Colon (tissue), 2 donors: Measurements from ENCODE around the gene JPH3.

Experiments used
- FAIRE-seq: peaks from 2 replicates; lab custom pipeline; 2012; peaks lifted over from hg19 to GRCh38; lab: Jason Lieb, UNC
- donor health status: control.
- donor health status: control.

The JPH3 gene

DNA sequence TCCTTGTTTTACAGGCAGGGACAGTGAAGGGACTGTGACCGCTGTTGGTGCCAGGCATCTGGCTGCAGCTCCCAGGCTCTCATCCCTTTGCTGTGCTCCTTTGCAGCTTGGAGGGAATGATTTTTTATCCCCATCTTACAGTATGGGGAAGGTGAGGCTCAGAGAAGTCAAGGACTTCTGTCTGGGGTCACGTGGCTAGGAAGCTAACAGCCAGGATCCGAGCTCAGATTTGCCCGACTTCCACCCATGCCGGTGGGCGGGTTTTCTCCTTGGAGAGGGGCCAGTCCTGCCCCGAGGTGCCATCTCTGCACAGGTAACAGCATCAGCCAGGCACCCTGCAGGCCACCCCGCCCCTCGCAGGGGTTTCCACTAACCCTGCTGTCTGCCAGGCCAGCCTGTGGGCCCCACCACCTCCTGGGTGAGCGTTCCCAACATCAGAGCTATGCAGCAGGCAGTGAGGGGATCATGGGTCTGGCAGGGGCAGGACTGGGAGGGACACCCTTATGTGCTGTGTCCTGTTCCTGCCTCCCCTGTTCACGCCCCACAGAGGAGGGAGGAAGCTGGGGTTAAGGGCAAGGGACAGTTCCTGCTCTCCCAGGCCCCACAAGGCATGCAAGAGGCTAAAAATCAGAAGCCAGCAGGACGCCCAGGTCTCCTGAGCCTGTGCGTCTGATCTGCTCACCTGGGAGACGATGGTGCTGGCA is 25.4 kb downstream of the JPH3 start:
- FAIRE-seq = no peak

DNA sequence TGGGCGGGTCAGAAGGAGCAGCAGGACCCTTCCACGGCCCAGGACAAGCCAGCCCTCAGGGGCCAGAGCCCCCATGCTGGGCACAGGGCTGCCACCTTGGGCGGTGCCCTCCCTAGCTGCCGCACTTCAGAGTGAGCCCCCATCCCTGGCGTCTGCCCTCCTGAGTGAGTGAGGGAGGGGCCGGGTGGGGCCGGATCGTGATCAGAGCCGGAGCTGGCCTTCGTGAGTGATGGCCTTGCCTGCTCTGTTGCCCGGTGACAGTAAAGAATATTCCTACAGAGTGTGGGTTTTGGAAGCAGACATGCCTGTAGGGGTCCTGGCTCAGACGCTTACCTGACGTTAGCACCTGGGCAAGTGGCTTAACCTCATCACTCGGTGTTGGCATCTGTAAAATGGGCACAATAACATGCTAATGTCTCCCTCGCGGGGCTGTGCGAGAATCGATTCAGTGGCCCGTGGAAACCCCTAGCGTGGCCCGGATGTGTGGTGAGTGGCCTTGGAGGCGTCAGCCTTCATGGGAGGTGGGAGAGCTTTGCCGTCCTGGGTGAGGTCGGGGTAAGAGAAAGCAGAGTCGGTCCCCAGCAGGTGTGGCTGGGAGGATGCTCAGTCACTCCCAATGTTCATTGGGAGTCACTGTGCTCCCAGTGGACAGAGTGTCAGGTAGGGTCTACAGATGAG is 26.1 kb downstream of the JPH3 start:
- FAIRE-seq = no peak

DNA sequence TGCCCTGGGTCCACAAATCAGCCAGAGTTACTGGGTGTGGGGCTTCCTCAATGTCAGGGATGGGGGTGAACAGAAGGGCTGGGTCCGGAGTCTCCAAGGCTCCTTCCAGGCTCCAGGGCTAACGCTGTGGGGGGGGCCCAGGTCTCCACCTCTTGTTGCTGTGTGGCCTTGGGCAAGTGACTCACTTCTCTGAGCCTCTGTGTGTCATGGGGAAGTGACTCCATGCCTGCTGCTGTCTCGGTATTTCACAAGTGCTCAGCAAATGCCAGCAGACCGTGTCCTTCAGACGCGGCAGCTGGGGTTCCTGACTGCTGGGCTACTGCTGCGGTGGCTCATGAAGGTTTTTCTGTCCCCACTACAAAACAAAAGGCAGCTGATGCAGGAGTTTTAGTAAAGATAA is 26.6 kb downstream of the JPH3 start:
- no peak for FAIRE-seq

DNA sequence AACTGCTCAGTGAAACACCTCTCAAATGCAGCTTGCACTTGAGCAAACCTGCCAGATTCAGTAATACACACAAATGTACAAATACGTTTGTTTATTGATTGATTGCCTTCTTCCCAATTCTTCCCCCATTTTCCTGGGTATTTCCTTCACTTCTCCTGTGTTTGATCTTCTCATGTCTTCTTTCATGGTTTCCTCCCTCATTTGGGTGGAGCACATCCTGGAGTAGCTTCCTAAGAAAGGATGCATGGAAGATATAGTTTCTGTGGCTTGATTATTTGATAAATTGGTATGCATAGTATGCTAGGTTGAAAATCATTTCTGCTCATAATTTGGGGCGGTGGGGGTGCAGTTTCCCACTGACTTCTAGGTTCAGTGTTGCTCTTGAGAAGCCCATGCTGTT is 28.8 kb downstream of the JPH3 start:
- FAIRE-seq = no peak

DNA sequence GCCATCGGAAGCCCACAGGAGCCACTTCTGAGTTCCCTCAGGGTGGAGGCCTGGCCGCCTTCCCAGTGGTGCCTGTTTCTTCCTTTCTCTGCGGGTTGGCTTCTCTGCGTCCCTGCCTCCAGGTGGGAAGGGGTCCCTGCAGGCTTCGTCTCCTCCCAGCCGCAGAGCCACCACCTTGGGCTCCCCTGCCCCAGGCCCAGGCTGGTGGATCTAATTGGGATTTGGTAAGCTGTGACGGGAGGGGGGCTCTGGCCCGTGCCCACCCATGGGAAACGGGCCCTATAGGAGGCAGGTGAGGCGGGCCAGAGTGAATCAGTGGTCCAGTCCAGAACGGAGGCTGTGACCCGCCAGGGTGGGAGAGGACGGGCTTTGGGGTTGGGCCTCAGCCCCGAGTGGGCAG is 32.1 kb downstream of the JPH3 start:
- FAIRE-seq = no peak

DNA sequence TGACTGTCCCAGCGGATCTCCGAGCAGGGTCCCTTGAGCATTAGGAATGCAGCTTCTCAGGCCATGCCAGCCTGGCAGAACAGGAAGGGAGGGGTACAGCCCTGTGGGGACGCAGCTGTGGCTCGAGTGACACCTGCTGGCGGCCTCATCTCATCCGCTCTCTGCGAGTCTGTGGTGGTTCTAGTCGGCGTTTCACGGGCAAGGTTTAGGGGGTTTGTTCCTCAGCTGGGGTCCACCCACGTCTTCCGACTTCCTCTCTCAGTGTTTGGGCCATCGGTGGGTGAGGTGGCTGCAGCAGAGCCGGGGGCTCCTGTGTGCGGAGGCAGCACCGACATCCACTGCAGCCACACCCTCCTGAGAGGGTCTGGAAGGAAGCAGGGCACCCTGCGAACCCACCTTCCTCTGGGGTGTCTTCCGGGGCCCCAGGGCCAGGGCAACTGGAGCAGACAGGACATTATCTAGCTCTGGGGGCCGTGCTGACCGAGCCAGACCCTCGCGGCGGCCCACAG is 33.3 kb downstream of the JPH3 start:
- FAIRE-seq = no peak

DNA sequence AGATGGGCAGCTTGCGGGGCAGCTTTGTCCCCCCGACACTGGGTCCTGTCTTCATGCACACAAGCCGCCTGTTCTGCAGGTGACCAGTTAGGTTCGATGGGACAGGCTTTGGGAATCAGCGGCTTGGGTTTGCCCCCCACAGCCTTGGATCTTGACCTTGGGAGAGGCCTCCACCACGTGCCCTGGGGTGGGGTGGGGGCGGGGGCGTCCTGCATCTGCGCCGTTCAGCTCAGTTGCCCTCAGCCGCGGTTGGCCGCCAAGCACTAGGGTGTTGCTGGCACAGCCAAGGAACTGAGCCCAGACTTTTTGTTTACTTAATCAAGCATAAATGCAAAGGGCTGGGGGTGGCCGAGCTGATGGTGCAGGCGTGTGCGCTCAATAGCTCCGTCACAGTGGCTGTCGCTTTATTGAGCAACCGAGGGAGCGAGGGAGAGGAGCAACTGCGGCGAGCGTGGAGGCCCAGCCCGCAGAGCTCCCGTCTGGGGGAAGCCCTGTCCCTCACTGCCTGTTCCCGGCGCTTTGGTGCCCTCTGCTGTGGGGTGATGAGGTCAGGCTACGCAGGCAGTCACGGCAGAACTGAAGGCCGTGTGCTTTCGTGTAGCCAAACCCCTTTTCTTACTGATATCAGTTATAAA is 33.9 kb downstream of the JPH3 start:
- FAIRE-seq = no peak

DNA sequence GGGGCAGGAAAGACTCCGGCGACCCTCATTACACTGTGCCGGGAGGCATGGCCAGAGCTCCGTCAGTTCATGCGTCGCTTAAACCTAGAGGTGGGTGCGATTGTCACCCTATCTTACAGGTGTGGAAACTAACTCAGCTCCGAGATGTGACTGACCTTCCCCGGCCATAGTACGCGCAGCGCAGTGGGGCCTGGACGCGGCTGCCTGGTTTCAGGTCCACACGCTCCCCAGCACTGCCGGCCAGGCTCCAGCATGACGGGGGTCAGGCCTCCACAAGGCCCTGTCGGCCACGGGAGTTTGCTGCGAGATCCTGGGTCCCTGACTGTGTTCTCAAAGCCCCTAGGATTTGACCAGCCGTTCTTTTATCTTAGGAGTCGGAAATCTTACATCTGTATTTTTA is 34.4 kb downstream of the JPH3 start:
- no peak for FAIRE-seq

DNA sequence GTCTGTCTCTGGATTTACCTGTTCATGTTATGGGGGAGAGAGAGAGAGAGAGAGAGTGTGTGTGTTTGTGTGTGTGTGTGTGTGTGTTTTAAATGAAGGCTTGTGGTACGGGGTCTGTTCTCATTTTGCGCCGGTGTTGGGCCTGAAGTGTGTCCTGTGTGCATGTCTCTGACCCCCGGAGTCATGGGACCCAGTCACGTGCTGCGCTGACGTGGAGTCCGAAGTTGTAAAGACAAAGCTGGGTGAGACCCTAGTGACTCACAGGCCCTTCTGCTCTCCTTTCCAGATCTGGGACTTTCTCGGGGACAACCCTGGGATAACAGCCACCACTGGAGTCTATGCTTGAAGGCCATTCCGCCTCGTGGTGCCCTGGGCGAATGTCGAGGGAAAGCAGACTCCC is 35.0 kb downstream of the JPH3 start:
- no peak for FAIRE-seq

DNA sequence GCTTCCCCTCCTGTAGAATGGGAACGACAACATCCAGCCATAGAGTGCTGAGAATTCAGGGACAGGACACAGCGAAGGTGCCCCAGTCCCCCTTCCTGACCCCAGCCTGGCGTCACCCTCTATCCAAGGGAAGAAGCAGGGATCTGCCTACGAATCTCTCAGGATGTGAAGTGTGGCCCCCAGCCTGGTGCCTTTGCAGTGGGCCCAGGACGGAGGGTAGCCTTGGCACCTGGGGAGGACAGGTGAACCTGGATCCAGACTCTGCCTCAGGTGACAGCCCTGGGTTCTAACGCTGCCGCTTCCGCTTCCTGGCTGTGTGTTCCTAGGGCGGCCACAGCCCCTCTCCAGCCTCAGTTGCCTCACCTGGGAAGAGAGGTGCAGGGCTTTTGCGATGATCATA is 36.4 kb downstream of the JPH3 start:
- no peak for FAIRE-seq

DNA sequence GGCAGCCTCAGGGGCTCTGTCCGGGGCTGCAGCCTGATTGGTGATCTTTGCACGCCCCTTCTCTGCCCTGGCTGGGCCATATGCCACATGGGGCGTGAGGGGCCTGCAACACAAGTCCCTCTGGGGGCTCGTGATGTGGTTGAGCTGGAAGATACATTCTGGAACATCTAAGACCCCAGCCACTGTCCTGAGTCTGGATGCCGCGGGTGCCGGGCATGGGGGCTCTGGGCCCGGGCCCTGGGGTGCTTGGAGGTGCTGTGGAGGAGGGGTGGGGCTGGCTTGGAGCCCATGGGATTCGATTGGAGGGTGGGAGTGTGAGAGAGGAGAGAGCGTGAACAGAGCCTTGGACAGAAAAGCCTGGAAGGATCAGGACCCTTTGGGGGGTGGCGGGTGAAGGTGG is 39.4 kb downstream of the JPH3 start:
- no peak for FAIRE-seq

DNA sequence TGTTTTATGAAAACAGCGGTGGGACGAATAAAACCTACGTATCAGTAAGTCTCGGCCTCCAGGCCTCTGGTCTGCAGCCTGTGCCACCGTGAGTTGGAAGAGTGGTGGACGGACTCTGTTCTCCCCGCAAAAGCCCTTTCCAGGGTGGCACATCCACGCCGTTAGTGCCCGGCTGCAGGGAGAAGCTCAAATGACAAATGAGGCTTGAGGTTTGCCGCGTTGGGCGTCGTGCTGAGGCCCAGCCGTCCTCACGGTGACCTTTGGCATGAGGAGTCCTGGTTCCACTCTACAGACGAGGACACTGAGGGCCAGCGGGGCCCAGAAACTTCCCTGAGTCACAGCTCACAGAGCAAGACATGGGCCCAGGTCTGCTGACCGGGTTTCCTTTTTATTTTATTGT is 40.2 kb downstream of the JPH3 start:
- FAIRE-seq = no peak

DNA sequence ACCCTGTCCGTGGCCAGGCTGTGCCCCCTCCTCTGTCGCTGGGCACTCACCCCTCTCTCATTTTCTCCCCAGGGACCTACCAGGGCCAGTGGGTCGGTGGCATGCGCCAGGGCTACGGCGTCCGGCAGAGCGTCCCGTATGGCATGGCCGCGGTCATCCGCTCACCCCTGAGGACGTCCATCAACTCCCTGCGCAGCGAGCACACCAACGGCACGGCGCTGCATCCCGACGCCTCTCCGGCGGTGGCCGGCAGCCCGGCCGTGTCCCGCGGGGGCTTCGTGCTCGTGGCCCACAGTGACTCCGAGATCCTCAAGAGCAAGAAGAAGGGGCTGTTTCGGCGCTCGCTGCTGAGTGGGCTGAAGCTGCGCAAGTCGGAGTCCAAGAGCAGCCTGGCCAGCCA is 41.9 kb downstream of the JPH3 start:
- FAIRE-seq = no peak

DNA sequence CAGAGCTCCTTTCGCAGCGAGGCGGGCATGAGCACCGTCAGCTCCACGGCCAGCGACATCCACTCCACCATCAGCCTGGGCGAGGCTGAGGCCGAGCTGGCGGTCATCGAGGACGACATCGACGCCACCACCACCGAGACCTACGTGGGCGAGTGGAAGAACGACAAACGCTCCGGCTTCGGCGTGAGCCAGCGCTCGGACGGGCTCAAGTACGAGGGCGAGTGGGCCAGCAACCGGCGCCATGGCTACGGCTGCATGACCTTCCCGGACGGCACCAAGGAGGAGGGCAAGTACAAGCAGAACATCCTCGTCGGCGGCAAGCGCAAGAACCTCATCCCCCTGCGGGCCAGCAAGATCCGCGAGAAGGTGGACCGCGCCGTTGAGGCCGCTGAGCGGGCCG is 42.3 kb downstream of the JPH3 start:
- no peak for FAIRE-seq

DNA sequence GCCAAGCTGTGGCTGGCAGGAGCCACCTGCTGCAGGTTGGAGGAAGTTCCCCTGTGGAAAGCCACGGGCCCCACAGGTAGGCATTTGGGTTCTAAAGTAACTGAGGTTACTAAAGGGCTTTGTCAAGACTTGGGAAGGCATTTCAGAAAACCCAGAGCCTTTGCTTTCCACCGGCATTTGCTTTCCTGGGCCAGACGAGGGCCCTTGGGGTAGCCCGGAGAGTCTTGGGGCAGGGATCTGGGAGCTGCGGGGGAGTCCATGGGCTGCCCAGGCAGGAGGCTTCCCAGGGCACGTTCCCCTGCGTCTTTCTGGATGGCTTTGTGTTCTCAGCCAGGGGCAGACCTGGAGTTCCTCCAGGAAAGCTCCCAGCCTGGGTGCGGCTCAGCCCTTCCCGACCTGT is 43.5 kb downstream of the JPH3 start:
- FAIRE-seq = no peak

DNA sequence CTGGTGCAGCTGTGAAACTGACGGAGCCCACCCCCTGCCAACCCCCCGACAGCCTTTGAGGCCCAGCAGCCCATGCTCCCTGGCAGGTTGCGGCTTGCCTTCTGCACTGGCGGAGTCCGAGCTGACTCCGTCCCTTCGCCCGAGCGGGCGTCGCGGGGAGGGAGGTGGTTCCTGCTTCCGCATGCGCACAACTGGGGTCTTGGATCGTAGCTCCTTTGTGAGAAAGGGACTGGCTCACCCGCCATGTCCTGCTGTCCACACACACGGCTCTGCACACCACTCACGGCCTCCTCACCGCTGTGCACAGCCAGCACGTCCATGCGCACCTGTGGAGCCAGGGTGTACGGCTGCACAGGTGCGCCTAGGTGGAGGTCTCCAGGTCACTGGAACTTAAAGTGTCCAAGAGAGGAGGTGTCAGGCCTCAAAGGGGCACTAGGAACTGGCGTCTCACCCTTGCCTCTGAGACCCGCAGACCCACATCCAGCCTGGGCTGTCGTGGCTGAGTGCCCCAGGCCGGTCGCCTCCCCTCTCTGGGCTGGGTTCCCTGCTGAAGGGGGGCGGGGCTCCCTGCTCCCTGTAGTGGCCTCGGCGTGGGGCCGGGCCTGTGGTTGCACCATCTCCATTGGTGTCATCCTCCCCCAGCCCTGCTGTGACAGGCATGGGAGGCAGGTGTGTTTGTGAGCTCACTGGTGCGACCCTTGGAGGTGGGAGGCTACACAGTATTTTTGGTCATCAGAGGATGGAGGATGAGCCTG is 45.3 kb downstream of the JPH3 start:
- no peak for FAIRE-seq

DNA sequence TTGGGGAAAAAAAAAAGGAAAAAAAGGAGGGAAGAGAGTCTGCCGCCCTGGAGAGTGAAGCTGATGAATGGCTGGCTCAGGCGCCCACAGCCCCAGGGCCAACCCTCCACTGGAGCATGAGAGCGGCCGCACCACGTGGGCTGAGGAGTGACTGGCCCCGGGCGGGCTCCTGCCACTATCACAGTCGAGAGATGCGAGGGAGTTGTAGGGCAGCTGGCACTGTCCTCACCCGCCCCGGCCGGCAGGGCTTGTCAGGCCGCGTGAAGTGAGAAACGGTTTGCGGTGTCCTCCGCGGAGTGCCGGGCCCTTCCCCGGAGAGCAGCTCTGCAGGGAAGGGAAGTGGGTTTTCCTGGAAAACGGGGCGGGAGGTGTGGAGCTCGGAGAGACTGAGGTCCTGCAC is 45.9 kb downstream of the JPH3 start:
- FAIRE-seq = no peak

DNA sequence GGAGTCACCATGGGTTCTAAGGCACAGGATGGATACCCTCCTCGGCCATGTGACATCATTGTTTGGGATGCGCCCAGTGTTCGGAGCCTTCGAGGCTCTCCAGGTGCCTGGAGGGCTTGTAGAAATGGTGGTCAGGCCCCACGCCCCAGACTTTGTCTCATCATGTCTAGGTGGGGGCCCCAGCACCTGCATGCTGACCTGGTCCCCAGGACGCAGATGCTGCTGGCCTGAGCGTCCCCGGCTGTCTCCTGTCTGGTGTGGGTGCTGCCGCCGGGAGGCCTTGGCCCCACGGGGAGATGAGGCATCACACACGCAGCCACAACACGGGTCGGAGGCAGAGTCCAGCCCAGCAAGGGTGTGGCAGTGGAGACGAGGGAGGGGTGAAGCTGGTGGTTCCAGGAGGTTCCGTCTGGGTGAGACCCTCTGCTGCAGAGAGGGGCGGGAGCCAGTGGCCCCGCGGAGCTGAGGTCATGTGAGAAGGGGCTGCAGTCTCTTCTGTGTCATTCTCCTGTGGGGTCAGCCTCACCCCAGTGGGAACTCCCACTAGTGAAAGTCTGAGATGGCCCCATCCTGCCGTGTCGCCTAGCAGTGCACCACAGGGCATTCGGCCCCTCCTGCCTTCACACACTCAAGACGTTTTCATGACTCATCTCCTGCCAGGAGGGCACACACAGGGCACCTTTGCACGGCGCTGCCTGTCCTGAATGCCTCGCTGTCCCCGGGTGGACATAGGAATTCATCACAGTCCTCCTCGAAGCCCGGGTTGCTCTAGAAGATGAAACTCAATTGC is 46.6 kb downstream of the JPH3 start:
- no peak for FAIRE-seq

DNA sequence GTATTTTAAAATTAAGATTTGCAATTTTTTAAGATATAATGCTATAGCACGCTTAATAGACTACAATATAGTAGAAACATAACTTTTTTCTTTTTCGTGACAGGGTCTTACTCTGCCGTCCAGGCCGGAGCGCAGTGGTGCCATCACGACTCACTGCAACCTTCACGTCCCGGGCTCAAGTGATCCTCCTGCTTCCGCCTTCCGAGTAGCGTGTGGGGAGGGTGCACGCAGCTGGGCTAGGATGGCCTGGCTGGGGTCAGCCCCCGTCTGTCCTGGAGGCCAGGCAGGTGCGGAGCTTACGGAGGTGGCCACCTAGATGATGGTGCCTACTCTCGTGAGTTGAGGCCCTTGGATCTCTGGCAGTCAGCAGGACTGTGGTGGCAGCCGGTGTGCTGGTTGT is 50.1 kb downstream of the JPH3 start:
- no peak for FAIRE-seq

DNA sequence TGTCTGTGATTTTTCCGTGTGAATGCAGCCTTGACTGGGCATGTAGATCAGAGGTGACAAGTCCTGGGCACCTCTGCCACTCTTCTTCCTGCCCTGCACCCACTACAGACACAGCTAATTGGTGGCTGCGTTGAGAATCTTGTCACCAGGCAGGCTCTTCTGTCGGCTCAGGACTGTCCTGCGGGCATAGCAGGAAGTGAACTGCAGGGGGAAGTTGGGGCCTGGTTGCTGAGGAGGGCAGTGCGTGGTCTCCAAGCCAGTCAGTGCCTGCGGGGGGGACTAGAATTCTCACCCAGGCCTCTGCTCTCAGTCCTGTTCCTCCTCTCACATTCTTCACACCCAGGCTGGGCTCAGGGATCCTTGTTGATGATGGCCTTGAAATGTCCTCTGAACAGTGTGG is 50.5 kb downstream of the JPH3 start:
- no peak for FAIRE-seq

DNA sequence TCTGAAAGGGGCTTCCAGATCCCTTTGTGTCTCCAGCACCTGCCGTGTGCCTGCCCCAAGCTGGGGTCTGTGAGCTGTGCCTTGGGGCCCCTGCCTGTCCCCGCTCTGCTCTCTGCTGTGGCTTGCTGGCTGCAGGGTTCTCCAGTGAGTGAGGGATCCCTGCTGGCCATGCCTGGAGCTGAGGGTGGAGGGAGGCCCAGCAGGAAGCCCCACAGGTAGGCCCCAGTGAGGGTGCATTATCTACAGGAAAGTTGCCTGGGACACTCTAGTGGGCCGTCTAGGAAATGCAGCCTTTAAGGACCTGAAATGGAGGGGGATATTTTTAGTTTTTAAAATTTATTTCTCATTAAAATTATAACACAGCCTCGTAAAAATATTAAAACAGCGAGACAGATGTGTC is 50.9 kb downstream of the JPH3 start:
- FAIRE-seq = no peak

DNA sequence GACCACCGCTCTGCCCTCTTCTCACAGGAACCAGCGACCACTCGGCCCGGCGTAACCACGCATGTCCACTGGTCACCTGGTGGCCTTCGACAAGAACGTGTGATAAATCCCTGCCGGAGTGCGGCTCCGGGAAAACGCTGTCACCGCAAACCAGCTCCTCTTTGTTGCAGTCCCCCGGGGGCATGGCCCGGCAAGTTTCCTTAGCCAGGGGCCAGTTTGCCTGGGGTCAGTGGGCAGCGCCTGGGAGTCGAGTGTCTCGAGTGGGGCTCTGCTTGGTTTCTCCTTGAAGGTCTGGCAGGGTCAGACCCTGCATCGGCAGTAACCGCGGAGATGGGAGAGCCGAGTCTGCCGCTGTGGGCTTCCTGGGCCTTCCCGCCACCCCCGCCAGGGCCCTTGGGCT is 52.5 kb downstream of the JPH3 start:
- FAIRE-seq = no peak
